K562 (cell line): ENCODE measurements around the gene ZCCHC8. TPM values are rescaled to one million over a fixed set of nuclear protein-coding genes. Genes with fewer than 3 reads are reported as not detected.

Source experiments
- CTBP1 ChIP-seq: fragments of 450-650 bp; IDR thresholded peaks from 2 replicates; pipeline ENCODE4 v1.6.1; 2016; ENCODE audit warnings: borderline replicate concordance
- ELF2 ChIP-seq: fragments of 250-450 bp; sonication (Bioruptor Pico); IDR thresholded peaks from 2 replicates; pipeline ENCODE4 v1.5.0; 2021; ENCODE audit warnings: mild to moderate bottlenecking
- ERF ChIP-seq: fragments of 450-650 bp; formaldehyde crosslinking; IDR thresholded peaks from 2 replicates; pipeline ENCODE4 v1.4.0; 2020; ENCODE audit warnings: mild to moderate bottlenecking, mixed read lengths
- FIP1L1 ChIP-seq: fragments of 200-400 bp; formaldehyde crosslinking; IDR thresholded peaks from 2 replicates; pipeline ENCODE4 v1.6.1; 2018; ENCODE audit warnings: mild to moderate bottlenecking, low read depth, low read length; ENCODE audit not compliant: poor library complexity, severe bottlenecking
- GABPB1 ChIP-seq: sonication (generic); formaldehyde crosslinking; IDR thresholded peaks from 2 replicates; pipeline ENCODE4 v1.8.0; 2022; ENCODE audit warnings: mild to moderate bottlenecking, missing genetic modification reagents
- L3MBTL2 ChIP-seq: fragments of 450-650 bp; IDR thresholded peaks from 2 replicates; pipeline ENCODE4 v1.6.1; 2016; ENCODE audit warnings: mild to moderate bottlenecking, moderate library complexity
- PCBP2 ChIP-seq: fragments of 200-400 bp; formaldehyde crosslinking; IDR thresholded peaks from 2 replicates; pipeline ENCODE4 v1.6.1; 2018; ENCODE audit warnings: low read length, low read depth, mild to moderate bottlenecking, moderate library complexity; ENCODE audit not compliant: poor library complexity, severe bottlenecking
- PHF20 ChIP-seq: fragments of 450-650 bp; IDR thresholded peaks from 2 replicates; pipeline ENCODE4 v1.6.1; 2018; ENCODE audit not compliant: partially characterized antibody
- POLR3G ChIP-seq: IDR thresholded peaks from 2 replicates; pipeline ENCODE4 v1.6.1; 2011; ENCODE audit not compliant: insufficient read length, insufficient replicate concordance; ENCODE audit errors: extremely low read depth
- TAF7 ChIP-seq: fragments of 450-650 bp; IDR thresholded peaks from 2 replicates; pipeline ENCODE4 v1.6.1; 2016; ENCODE audit warnings: missing genetic modification characterization, missing compliant biosample characterization
- ZBTB1 ChIP-seq: sonication (generic); formaldehyde crosslinking; IDR thresholded peaks from 2 replicates; pipeline ENCODE4 v1.8.1; 2023; ENCODE audit warnings: missing genetic modification reagents, low read depth, mild to moderate bottlenecking, borderline replicate concordance
- ZC3H4 ChIP-seq: sonication (generic); formaldehyde crosslinking; IDR thresholded peaks from 2 replicates; pipeline ENCODE4 v1.9.0; 2021; ENCODE audit warnings: missing genetic modification reagents, borderline replicate concordance
- ZC3H8 ChIP-seq: fragments of 450-650 bp; IDR thresholded peaks from 2 replicates; pipeline ENCODE4 v1.6.1; 2017
- ZFX ChIP-seq: sonication (generic); formaldehyde crosslinking; IDR thresholded peaks from 2 replicates; pipeline ENCODE4 v1.8.0; 2022; ENCODE audit warnings: mild to moderate bottlenecking, missing genetic modification reagents, moderate library complexity
- polyA plus RNA-seq, 8 experiments: library from polyadenylated mRNA; depleted of rRNA in 4 of 8; stranded (reverse) in 5 of 8; unstranded in 3 of 8; fragments of >200 nt; fragmentation: Nextera tagmentation in 2 of 8; fragmentation: Illumina TruSeq in 1 of 8; extraction: Ambion mirVana in 2 of 8; extraction: Trizol in 1 of 8; gene quantifications; 2 replicates each; pipeline versions ENCODE4 v1.2.1 to v1.2.3, GENCODE V29; 2011 to 2014; ENCODE audit warnings: inconsistent platforms in 1 of 8, missing spikeins in 1 of 8
- total RNA-seq, 7 experiments: library from RNA; depleted of rRNA in 6 of 7; stranded (reverse); fragments of >200 nt in 6 of 7; fragmentation: Illumina TruSeq in 2 of 7; extraction: Trizol in 2 of 7; gene quantifications; 2 replicates each; pipeline versions ENCODE4 v1.2.1 to v1.2.3, GENCODE V29; 2011 to 2021; ENCODE audit warnings: low replicate concordance in 1 of 7
- TF ChIP-seq, protein P1 (sequence below): IDR thresholded peaks from 2 replicates; pipeline ENCODE4 v1.6.1; 2011; ENCODE audit warnings: borderline replicate concordance, low read depth, mild to moderate bottlenecking, moderate library complexity, low read length; ENCODE audit not compliant: insufficient read depth, poor library complexity, severe bottlenecking
- TF ChIP-seq, protein P2 (sequence below): fragments of 150-350 bp; IDR thresholded peaks from 2 replicates; pipeline ENCODE4 v1.6.1; 2014; ENCODE audit warnings: low read depth, mild to moderate bottlenecking, low read length, borderline replicate concordance
- TF ChIP-seq, protein P3 (sequence below), 2 experiments: fragments of 200-800 bp in 1 of 2; sonication (Bioruptor generic) in 1 of 2; sonication (generic) in 1 of 2; formaldehyde crosslinking in 1 of 2; IDR thresholded peaks in 1 of 2; conservative IDR thresholded peaks in 1 of 2; 2 replicates each; pipeline versions ENCODE4 v1.5.0 to v1.6.1; 2016 to 2020; ENCODE audit warnings: missing compliant biosample characterization in 1 of 2, missing genetic modification characterization in 1 of 2, missing genetic modification reagents in 1 of 2
- TF ChIP-seq, protein P4 (sequence below), 2 experiments: fragments of 250-450 bp in 1 of 2; fragments of 450-650 bp in 1 of 2; sonication (Bioruptor Pico) in 1 of 2; IDR thresholded peaks; 2 replicates each; pipeline versions ENCODE4 v1.6.1 to v1.8.0; 2016 to 2021; ENCODE audit warnings: mild to moderate bottlenecking in 2 of 2, moderate library complexity in 2 of 2, missing compliant biosample characterization in 1 of 2, missing genetic modification characterization in 1 of 2

The ZCCHC8 gene
- total and polyA plus RNA-seq, 9 of the 15 experiments (the other 6 are each of a cell fraction or from before 2014, with no cell fraction given), result 14.8 to 50.9 (median 34.1) TPM

GRCh38 chr12:122421821-122422729, 78.7 kb downstream of the ZCCHC8 start, which contains the start of gene CLIP1 (continued):
- TF ChIP-seq, protein P1, sequence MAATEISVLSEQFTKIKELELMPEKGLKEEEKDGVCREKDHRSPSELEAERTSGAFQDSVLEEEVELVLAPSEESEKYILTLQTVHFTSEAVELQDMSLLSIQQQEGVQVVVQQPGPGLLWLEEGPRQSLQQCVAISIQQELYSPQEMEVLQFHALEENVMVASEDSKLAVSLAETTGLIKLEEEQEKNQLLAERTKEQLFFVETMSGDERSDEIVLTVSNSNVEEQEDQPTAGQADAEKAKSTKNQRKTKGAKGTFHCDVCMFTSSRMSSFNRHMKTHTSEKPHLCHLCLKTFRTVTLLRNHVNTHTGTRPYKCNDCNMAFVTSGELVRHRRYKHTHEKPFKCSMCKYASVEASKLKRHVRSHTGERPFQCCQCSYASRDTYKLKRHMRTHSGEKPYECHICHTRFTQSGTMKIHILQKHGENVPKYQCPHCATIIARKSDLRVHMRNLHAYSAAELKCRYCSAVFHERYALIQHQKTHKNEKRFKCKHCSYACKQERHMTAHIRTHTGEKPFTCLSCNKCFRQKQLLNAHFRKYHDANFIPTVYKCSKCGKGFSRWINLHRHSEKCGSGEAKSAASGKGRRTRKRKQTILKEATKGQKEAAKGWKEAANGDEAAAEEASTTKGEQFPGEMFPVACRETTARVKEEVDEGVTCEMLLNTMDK, result peak; percentile 19
- TF ChIP-seq ZC3H8 (no peak), ERF (CRISPR knock-in tag) (no peak), CTBP1 (peak; percentile 38; the same call in 1 of the 2 replicates), FIP1L1 (peak; percentile 65), ZC3H4 (CRISPR knock-in tag) (peak; percentile 65; the same call in 1 of the 2 replicates), POLR3G (no peak), ZBTB1 (CRISPR knock-in tag) (peak; percentile 55; the same call in 1 of the 2 replicates), TAF7 (no peak), ZFX (CRISPR knock-in tag) (peak; percentile 94), GABPB1 (CRISPR knock-in tag) (peak; percentile 76), L3MBTL2 (peak; percentile 23; the same call in 1 of the 2 replicates), ELF2 (0 out of 2 replicates have a peak, but pooled peaks have one; percentile 34), PHF20 (no peak), PCBP2 (no peak)
- TF ChIP-seq, protein P2, sequence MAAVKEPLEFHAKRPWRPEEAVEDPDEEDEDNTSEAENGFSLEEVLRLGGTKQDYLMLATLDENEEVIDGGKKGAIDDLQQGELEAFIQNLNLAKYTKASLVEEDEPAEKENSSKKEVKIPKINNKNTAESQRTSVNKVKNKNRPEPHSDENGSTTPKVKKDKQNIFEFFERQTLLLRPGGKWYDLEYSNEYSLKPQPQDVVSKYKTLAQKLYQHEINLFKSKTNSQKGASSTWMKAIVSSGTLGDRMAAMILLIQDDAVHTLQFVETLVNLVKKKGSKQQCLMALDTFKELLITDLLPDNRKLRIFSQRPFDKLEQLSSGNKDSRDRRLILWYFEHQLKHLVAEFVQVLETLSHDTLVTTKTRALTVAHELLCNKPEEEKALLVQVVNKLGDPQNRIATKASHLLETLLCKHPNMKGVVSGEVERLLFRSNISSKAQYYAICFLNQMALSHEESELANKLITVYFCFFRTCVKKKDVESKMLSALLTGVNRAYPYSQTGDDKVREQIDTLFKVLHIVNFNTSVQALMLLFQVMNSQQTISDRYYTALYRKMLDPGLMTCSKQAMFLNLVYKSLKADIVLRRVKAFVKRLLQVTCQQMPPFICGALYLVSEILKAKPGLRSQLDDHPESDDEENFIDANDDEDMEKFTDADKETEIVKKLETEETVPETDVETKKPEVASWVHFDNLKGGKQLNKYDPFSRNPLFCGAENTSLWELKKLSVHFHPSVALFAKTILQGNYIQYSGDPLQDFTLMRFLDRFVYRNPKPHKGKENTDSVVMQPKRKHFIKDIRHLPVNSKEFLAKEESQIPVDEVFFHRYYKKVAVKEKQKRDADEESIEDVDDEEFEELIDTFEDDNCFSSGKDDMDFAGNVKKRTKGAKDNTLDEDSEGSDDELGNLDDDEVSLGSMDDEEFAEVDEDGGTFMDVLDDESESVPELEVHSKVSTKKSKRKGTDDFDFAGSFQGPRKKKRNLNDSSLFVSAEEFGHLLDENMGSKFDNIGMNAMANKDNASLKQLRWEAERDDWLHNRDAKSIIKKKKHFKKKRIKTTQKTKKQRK, result no peak
- TF ChIP-seq, protein P3, sequence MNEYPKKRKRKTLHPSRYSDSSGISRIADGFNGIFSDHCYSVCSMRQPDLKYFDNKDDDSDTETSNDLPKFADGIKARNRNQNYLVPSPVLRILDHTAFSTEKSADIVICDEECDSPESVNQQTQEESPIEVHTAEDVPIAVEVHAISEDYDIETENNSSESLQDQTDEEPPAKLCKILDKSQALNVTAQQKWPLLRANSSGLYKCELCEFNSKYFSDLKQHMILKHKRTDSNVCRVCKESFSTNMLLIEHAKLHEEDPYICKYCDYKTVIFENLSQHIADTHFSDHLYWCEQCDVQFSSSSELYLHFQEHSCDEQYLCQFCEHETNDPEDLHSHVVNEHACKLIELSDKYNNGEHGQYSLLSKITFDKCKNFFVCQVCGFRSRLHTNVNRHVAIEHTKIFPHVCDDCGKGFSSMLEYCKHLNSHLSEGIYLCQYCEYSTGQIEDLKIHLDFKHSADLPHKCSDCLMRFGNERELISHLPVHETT (CRISPR knock-in tag; conservative IDR thresholded peaks at IDR 0.05 in 1 of 2, IDR thresholded peaks at IDR 0.05 in 1 of 2), result peak in 1 of 2 experiments; percentile 82; a peak in 2 of 4 replicates
- TF ChIP-seq, protein P4, sequence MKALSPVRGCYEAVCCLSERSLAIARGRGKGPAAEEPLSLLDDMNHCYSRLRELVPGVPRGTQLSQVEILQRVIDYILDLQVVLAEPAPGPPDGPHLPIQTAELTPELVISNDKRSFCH (CRISPR knock-in tag; IDR thresholded peaks at IDR 0.05), result no peak
- TF ChIP-seq, protein P4 (tag; IDR thresholded peaks at IDR 0.05), result 0 out of 2 replicates have a peak, but pooled peaks have one; percentile 12
